K562 (cell line): ENCODE results near the gene SEMA3C. TPM values are rescaled to one million over a fixed set of nuclear protein-coding genes. Genes with fewer than 3 reads are reported as not detected.

Experiments
- ATAC-seq: fragments of 200-7000 bp; cut with Tn5 transposase; 3 replicates; pipeline ENCODE4 v1.9.1; 2020; ENCODE audit warnings: moderate library complexity
- BruUV-seq: library from RNA; stranded (reverse); fragments of 400-500 nt; replicated peaks from 2 replicates; lab custom pipeline; 2021; lab: Mats Ljungman, UMichigan
- CTCF ChIA-PET: fragments of 300-600 bp; formaldehyde crosslinking; extraction: SDS; loops from one replicate; lab custom pipeline; 2021; ENCODE audit warnings: low intra/inter-chr PET ratio; lab: Yijun Ruan, JAX
- POLR2A ChIA-PET: fragments of 300-600, 350-650 bp; sonication (Branson Sonifier 250); formaldehyde crosslinking; extraction: SDS; loops from one replicate; lab custom pipeline; 2021; ENCODE audit warnings: antibody characterized with exemption, inconsistent platforms; lab: Yijun Ruan, JAX
- DNase-seq, 4 experiments: peaks; one replicate each; pipeline versions ENCODE4 v3.0.0 to v3.0.0-alpha.2; 2011 to 2018; ENCODE audit warnings: low spot score in 3 of 4, mixed read lengths in 3 of 4; ENCODE audit errors: extremely low read depth in 1 of 4
- FAIRE-seq: peaks from 2 replicates; lab custom pipeline; 2011; peaks lifted over from hg19 to GRCh38; lab: Jason Lieb, UNC
- H2AFZ ChIP-seq: 2 replicates; pipeline ENCODE4 v1.6.0; 2011; ENCODE audit warnings: low read depth, low read length, control low read depth, inconsistent platforms
- H3K27ac ChIP-seq: fragments of 200-600 bp; 3 replicates; pipeline ENCODE4 v1.8.0; 2011; ENCODE audit warnings: low read depth, mild to moderate bottlenecking, control low read depth, inconsistent platforms, low read length, moderate library complexity, mixed read lengths; ENCODE audit errors: extremely low read depth
- H3K27me3 ChIP-seq, 2 experiments: fragments of 300-600 bp in 1 of 2; 2 replicates in 1 of 2; 3 replicates in 1 of 2; pipeline versions ENCODE4 v1.6.0 to v1.8.0; 2011; ENCODE audit warnings: inconsistent platforms in 2 of 2, low read length in 2 of 2, mild to moderate bottlenecking in 1 of 2, mixed read lengths in 1 of 2, moderate library complexity in 1 of 2; ENCODE audit not compliant: control insufficient read depth in 2 of 2, insufficient read depth in 2 of 2
- H3K36me3 ChIP-seq: fragments of 300-600 bp; 3 replicates; pipeline ENCODE4 v1.8.0; 2011; ENCODE audit warnings: mild to moderate bottlenecking, low read length, inconsistent platforms; ENCODE audit not compliant: control insufficient read depth, insufficient read depth
- H3K4me1 ChIP-seq, 2 experiments: fragments of 200-600 bp in 1 of 2; replicated peaks in 1 of 2; 2 replicates in 1 of 2; 3 replicates in 1 of 2; pipeline versions ENCODE4 v1.5.1 to v1.8.0; 2011; ENCODE audit warnings: inconsistent platforms in 2 of 2, low read length in 2 of 2, mild to moderate bottlenecking in 1 of 2, mixed read lengths in 1 of 2, moderate library complexity in 1 of 2; ENCODE audit not compliant: control insufficient read depth in 2 of 2, insufficient read depth in 2 of 2
- H3K4me2 ChIP-seq: 2 replicates; pipeline ENCODE4 v1.6.1; 2011; ENCODE audit warnings: low read length, control low read depth, inconsistent platforms, mixed read lengths; ENCODE audit not compliant: insufficient read depth
- H3K4me3 ChIP-seq: fragments of 200-600 bp; sonication (generic), shearing (Covaris generic); 2 replicates; pipeline ENCODE4 v1.5.1; 2016; ENCODE audit warnings: control low read depth, inconsistent platforms
- H3K79me2 ChIP-seq: fragments of 200-600 bp; 3 replicates; pipeline ENCODE4 v1.8.0; 2011; ENCODE audit warnings: low read length, inconsistent platforms; ENCODE audit not compliant: control insufficient read depth, insufficient read depth
- H3K9ac ChIP-seq, 2 experiments: 2 replicates each; pipeline versions ENCODE4 v1.6.0 to v1.6.1; 2011; ENCODE audit warnings: low read depth in 2 of 2, low read length in 2 of 2, control low read depth in 1 of 2, inconsistent platforms in 1 of 2, mild to moderate bottlenecking in 1 of 2, mixed read lengths in 1 of 2; ENCODE audit not compliant: insufficient read depth in 1 of 2
- H3K9me1 ChIP-seq: one replicate; pipeline ENCODE4 v1.6.0; 2011; ENCODE audit warnings: inconsistent platforms, mild to moderate bottlenecking, low read length, moderate library complexity; ENCODE audit not compliant: control insufficient read depth, insufficient read depth
- H3K9me3 ChIP-seq: replicated peaks from 2 replicates; pipeline ENCODE4 v1.5.1; 2011; ENCODE audit warnings: low read depth, low read length, inconsistent platforms; ENCODE audit not compliant: control insufficient read depth, insufficient read depth
- H4K20me1 ChIP-seq: replicated peaks from 2 replicates; pipeline ENCODE4 v1.6.1; 2011; ENCODE audit warnings: low read length, inconsistent platforms, mixed read lengths; ENCODE audit not compliant: control insufficient read depth, insufficient read depth
- BDP1 ChIP-seq: IDR thresholded peaks from 3 replicates; pipeline ENCODE4 v1.6.1; 2011; ENCODE audit not compliant: insufficient read length, insufficient read depth
- CBFA2T3 ChIP-seq: fragments of 450-650 bp; IDR thresholded peaks from 2 replicates; pipeline ENCODE4 v1.6.1; 2017
- CHCHD3 ChIP-seq: fragments of 250-450 bp; sonication (Bioruptor Pico); IDR thresholded peaks from 2 replicates; pipeline ENCODE4 v2.1.2; 2022; ENCODE audit warnings: mild to moderate bottlenecking
- ETS2 ChIP-seq: IDR thresholded peaks from 2 replicates; pipeline ENCODE4 v1.6.1; 2016; ENCODE audit warnings: borderline replicate concordance, missing genetic modification characterization, mild to moderate bottlenecking, moderate library complexity, missing compliant biosample characterization; ENCODE audit not compliant: poor library complexity, severe bottlenecking
- EWSR1 ChIP-seq: fragments of 450-650 bp; IDR thresholded peaks from 2 replicates; pipeline ENCODE4 v1.6.1; 2018; ENCODE audit warnings: borderline replicate concordance, mild to moderate bottlenecking, low read depth, moderate library complexity; ENCODE audit not compliant: partially characterized antibody
- JUND ChIP-seq, 2 experiments: IDR thresholded peaks; 2 replicates in 1 of 2; 3 replicates in 1 of 2; pipeline ENCODE4 v1.6.1; 2011; ENCODE audit warnings: borderline replicate concordance in 2 of 2, low read depth in 2 of 2, low read length in 2 of 2, improper control_type of control experiment in 1 of 2, missing biosample characterization in 1 of 2, missing genetic modification characterization in 1 of 2, missing genetic modification reagents in 1 of 2
- LEF1 ChIP-seq: fragments of 450-650 bp; IDR thresholded peaks from 2 replicates; pipeline ENCODE4 v1.6.1; 2016; ENCODE audit warnings: mild to moderate bottlenecking
- NEUROD1 ChIP-seq: fragments of 150-350 bp; IDR thresholded peaks from 2 replicates; pipeline ENCODE4 v1.6.1; 2014; ENCODE audit warnings: borderline replicate concordance, low read length, low read depth; ENCODE audit not compliant: partially characterized antibody
- NFIC ChIP-seq: fragments of 450-650 bp; IDR thresholded peaks from 2 replicates; pipeline ENCODE4 v1.6.1; 2017; ENCODE audit warnings: mild to moderate bottlenecking, inconsistent platforms
- POLR2AphosphoS2 ChIP-seq: IDR thresholded peaks from 2 replicates; pipeline ENCODE4 v1.6.1; 2012; ENCODE audit warnings: low read length, improper control_type of control experiment
- ZNF184 ChIP-seq: sonication (generic); formaldehyde crosslinking; IDR thresholded peaks from 2 replicates; pipeline ENCODE4 v1.5.0; 2020; ENCODE audit warnings: missing genetic modification reagents
- ZZZ3 ChIP-seq: fragments of 450-650 bp; IDR thresholded peaks from 2 replicates; pipeline ENCODE4 v1.6.1; 2016; ENCODE audit warnings: antibody characterized with exemption, mild to moderate bottlenecking, moderate library complexity
- WGBS: fragments of 100-300 bp; shearing (Covaris generic); methylation state at CpG from one replicate; pipeline ENCODE4 v1.1.6; 2016; ENCODE audit warnings: low coverage, mixed read lengths; ENCODE audit not compliant: insufficient coverage; ENCODE audit errors: missing lambda C conversion rate; 5-methylcytosine and 5-hydroxymethylcytosine counted together
- in situ Hi-C: fragments of 300-500 bp; cut with MboI; formaldehyde crosslinking; loops from 4 replicates; pipeline ENCODE4 v1.15.0; 2018; ENCODE audit warnings: inconsistent platforms, mixed read lengths
- intact Hi-C: fragments of 100-400 bp; cut with micrococcal nuclease; formaldehyde crosslinking; loops from 2 replicates; pipeline ENCODE4 v1.14.2; 2022
- polyA plus RNA-seq, 8 experiments: library from polyadenylated mRNA; depleted of rRNA in 4 of 8; stranded (reverse) in 5 of 8; unstranded in 3 of 8; fragments of >200 nt; fragmentation: Nextera tagmentation in 2 of 8; fragmentation: Illumina TruSeq in 1 of 8; extraction: Ambion mirVana in 2 of 8; extraction: Trizol in 1 of 8; gene quantifications; 2 replicates each; pipeline versions ENCODE4 v1.2.1 to v1.2.3, GENCODE V29; 2011 to 2014; ENCODE audit warnings: inconsistent platforms in 1 of 8, missing spikeins in 1 of 8
- total RNA-seq, 7 experiments: library from RNA; depleted of rRNA in 6 of 7; stranded (reverse); fragments of >200 nt in 6 of 7; fragmentation: Illumina TruSeq in 2 of 7; extraction: Trizol in 2 of 7; gene quantifications; 2 replicates each; pipeline versions ENCODE4 v1.2.1 to v1.2.3, GENCODE V29; 2011 to 2021; ENCODE audit warnings: low replicate concordance in 1 of 7
- TF ChIP-seq, protein P1 (sequence below): fragments of 150-350 bp; conservative IDR thresholded peaks from 2 replicates; pipeline ENCODE4 v1.6.1; 2014; ENCODE audit warnings: low read length
- TF ChIP-seq, protein P2 (sequence below): fragments of 250-450 bp; sonication (Bioruptor Pico); IDR thresholded peaks from 2 replicates; pipeline ENCODE4 v1.8.0; 2022; ENCODE audit warnings: moderate library complexity, mild to moderate bottlenecking, inconsistent platforms
- TF ChIP-seq, protein P3 (sequence below), 3 experiments: fragments of 200-800 bp in 1 of 3; fragments of 250-450 bp in 1 of 3; fragments of 450-650 bp in 1 of 3; sonication (Bioruptor Pico) in 1 of 3; sonication (Bioruptor generic) in 1 of 3; formaldehyde crosslinking in 1 of 3; IDR thresholded peaks; 2 replicates each; pipeline versions ENCODE4 v1.6.1 to v1.8.0; 2016 to 2022; ENCODE audit warnings: mild to moderate bottlenecking in 2 of 3, missing genetic modification characterization in 2 of 3, missing compliant biosample characterization in 1 of 3, moderate library complexity in 1 of 3

The SEMA3C gene
- total and polyA plus RNA-seq, 9 of the 15 experiments (the other 6 are each of a cell fraction or from before 2014, with no cell fraction given), result 0.04 to 0.36 (median 0.12) TPM; not detected in 3

DNA sequence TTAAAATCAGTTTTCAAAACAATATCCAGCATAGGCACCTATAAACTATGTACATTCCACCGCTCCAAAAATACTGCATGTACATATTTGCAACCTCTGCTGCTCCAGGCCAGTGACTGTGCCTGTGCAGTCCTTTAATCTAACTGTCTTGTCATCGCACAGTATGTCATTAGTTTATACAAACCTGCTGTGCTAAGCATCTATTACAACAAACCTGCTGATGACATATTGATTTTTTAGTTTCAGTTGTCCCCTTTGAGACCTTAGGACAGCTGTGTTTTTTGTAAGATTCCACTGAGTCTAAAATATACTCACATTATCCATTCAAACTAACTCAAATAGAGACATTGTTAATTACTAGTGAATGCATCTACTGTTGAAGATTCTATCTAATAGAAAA is 33.1 kb downstream of the SEMA3C start:
- ChIA-PET POLR2A (no interaction called here), CTCF (no interaction called here)
- intact Hi-C loops, result no loop called here
- FAIRE-seq, result no peak
- Histone ChIP-seq H3K9me1 (no peaks in the 10 kb centered on the region), H3K9me3 (no peaks in the 10 kb centered on the region; the same call in 1 of the 2 replicates), H3K27me3 (no peaks in the 10 kb centered on the region), H2AFZ (no peak overlapping the region), H3K4me1 (no peaks in the 10 kb centered on the region), H3K4me2 (no peak overlapping the region), H3K4me3 (no peak overlapping the region), H3K79me2 (no peaks in the 10 kb centered on the region), H3K36me3 (no peaks in the 10 kb centered on the region), H3K27ac (no peak overlapping the region), H4K20me1 (no peaks in the 10 kb centered on the region), H3K9ac (no peak overlapping the region)
- 2% methylated on average over 2 of the region's 2 CpGs for WGBS
- no peak for DNase-seq
- in situ Hi-C loops, result no loop called here
- ATAC-seq, result no peak
- no TSS peak for BruUV-seq
- TF ChIP-seq, protein P1, sequence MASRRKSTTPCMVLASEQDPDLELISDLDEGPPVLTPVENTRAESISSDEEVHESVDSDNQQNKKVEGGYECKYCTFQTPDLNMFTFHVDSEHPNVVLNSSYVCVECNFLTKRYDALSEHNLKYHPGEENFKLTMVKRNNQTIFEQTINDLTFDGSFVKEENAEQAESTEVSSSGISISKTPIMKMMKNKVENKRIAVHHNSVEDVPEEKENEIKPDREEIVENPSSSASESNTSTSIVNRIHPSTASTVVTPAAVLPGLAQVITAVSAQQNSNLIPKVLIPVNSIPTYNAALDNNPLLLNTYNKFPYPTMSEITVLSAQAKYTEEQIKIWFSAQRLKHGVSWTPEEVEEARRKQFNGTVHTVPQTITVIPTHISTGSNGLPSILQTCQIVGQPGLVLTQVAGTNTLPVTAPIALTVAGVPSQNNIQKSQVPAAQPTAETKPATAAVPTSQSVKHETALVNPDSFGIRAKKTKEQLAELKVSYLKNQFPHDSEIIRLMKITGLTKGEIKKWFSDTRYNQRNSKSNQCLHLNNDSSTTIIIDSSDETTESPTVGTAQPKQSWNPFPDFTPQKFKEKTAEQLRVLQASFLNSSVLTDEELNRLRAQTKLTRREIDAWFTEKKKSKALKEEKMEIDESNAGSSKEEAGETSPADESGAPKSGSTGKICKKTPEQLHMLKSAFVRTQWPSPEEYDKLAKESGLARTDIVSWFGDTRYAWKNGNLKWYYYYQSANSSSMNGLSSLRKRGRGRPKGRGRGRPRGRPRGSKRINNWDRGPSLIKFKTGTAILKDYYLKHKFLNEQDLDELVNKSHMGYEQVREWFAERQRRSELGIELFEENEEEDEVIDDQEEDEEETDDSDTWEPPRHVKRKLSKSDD, result no peak
- TF ChIP-seq NEUROD1, result no peak
- no peak for TF ChIP-seq BDP1
- no peak for TF ChIP-seq CHCHD3 (CRISPR knock-in tag)
- no peak for TF ChIP-seq CBFA2T3
- TF ChIP-seq, protein P2, sequence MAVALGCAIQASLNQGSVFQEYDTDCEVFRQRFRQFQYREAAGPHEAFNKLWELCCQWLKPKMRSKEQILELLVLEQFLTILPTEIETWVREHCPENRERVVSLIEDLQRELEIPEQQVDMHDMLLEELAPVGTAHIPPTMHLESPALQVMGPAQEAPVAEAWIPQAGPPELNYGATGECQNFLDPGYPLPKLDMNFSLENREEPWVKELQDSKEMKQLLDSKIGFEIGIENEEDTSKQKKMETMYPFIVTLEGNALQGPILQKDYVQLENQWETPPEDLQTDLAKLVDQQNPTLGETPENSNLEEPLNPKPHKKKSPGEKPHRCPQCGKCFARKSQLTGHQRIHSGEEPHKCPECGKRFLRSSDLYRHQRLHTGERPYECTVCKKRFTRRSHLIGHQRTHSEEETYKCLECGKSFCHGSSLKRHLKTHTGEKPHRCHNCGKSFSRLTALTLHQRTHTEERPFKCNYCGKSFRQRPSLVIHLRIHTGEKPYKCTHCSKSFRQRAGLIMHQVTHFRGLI (CRISPR knock-in tag), result no peak
- no peak for TF ChIP-seq JUND (IDR thresholded peaks at IDR 0.05; ENCODE audit: borderline replicate concordance, low read depth, low read length)
- TF ChIP-seq JUND (tag; IDR thresholded peaks at IDR 0.05; ENCODE audit: borderline replicate concordance, low read depth, low read length), result no peak
- TF ChIP-seq NFIC, result no peak
- TF ChIP-seq ZZZ3, result no peak
- no peak for TF ChIP-seq EWSR1
- no peak for TF ChIP-seq LEF1
- TF ChIP-seq ETS2 (tag), result no peak
- no peak for TF ChIP-seq ZNF184
- no peak for TF ChIP-seq POLR2AphosphoS2
- TF ChIP-seq, protein P3, sequence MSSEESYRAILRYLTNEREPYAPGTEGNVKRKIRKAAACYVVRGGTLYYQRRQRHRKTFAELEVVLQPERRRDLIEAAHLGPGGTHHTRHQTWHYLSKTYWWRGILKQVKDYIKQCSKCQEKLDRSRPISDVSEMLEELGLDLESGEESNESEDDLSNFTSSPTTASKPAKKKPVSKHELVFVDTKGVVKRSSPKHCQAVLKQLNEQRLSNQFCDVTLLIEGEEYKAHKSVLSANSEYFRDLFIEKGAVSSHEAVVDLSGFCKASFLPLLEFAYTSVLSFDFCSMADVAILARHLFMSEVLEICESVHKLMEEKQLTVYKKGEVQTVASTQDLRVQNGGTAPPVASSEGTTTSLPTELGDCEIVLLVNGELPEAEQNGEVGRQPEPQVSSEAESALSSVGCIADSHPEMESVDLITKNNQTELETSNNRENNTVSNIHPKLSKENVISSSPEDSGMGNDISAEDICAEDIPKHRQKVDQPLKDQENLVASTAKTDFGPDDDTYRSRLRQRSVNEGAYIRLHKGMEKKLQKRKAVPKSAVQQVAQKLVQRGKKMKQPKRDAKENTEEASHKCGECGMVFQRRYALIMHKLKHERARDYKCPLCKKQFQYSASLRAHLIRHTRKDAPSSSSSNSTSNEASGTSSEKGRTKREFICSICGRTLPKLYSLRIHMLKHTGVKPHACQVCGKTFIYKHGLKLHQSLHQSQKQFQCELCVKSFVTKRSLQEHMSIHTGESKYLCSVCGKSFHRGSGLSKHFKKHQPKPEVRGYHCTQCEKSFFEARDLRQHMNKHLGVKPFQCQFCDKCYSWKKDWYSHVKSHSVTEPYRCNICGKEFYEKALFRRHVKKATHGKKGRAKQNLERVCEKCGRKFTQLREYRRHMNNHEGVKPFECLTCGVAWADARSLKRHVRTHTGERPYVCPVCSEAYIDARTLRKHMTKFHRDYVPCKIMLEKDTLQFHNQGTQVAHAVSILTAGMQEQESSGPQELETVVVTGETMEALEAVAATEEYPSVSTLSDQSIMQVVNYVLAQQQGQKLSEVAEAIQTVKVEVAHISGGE (CRISPR knock-in tag; IDR thresholded peaks at IDR 0.05), result no peak
